Astrocyte (in vitro differentiated cells and primary cell): ENCODE measurements around the gene PIAS1. TPM values are rescaled to one million over a fixed set of nuclear protein-coding genes. Genes with fewer than 3 reads are reported as not detected.

ENCODE experiments used
- DNase-seq: peaks from one replicate; pipeline ENCODE4 v3.0.0-alpha.2; 2010; ENCODE audit warnings: low read depth
- FAIRE-seq: peaks from 2 replicates; lab custom pipeline; 2011; peaks lifted over from hg19 to GRCh38; lab: Jason Lieb, UNC
- H2AFZ ChIP-seq: 2 replicates; pipeline ENCODE4 v1.6.0; 2012; ENCODE audit warnings: low read depth, low read length, inconsistent platforms
- H3K27ac ChIP-seq: 2 replicates; pipeline ENCODE4 v1.5.1; 2011; ENCODE audit warnings: low read depth, low read length, inconsistent platforms
- H3K27me3 ChIP-seq: 2 replicates; pipeline ENCODE4 v1.6.0; 2011; ENCODE audit warnings: low read length, inconsistent platforms; ENCODE audit not compliant: insufficient read depth
- H3K36me3 ChIP-seq: 2 replicates; pipeline ENCODE4 v1.5.1; 2011; ENCODE audit warnings: low read length, inconsistent platforms; ENCODE audit not compliant: insufficient read depth
- H3K4me1 ChIP-seq: 2 replicates; pipeline ENCODE4 v1.5.1; 2011; ENCODE audit warnings: low read length, inconsistent platforms; ENCODE audit not compliant: insufficient read depth
- H3K4me2 ChIP-seq: 2 replicates; pipeline ENCODE4 v1.6.0; 2012; ENCODE audit warnings: low read length, inconsistent platforms
- H3K4me3 ChIP-seq: 2 replicates; pipeline ENCODE4 v1.5.1; 2011; ENCODE audit warnings: low read depth, mild to moderate bottlenecking, low read length, inconsistent platforms; ENCODE audit not compliant: insufficient read depth
- H3K79me2 ChIP-seq: 2 replicates; pipeline ENCODE4 v1.6.0; 2012; ENCODE audit warnings: mild to moderate bottlenecking, low read length, inconsistent platforms; ENCODE audit not compliant: insufficient read depth
- H3K9ac ChIP-seq: 2 replicates; pipeline ENCODE4 v1.6.0; 2012; ENCODE audit warnings: mild to moderate bottlenecking, low read length, inconsistent platforms
- H3K9me3 ChIP-seq: 2 replicates; pipeline ENCODE4 v1.5.1; 2012; ENCODE audit warnings: low read depth, mild to moderate bottlenecking, low read length, inconsistent platforms; ENCODE audit not compliant: insufficient read depth
- H4K20me1 ChIP-seq: 2 replicates; pipeline ENCODE4 v1.6.0; 2012; ENCODE audit warnings: low read length, inconsistent platforms; ENCODE audit not compliant: insufficient read depth
- H3K27ac Mint-ChIP-seq: one replicate; pipeline ENCODE4 v1.8.0; 2021; ENCODE audit warnings: mild to moderate bottlenecking, mixed read lengths; ENCODE audit not compliant: unreplicated experiment
- H3K27me3 Mint-ChIP-seq: one replicate; pipeline ENCODE4 v1.8.0; 2021; ENCODE audit warnings: low read depth, mixed read lengths; ENCODE audit not compliant: unreplicated experiment
- H3K36me3 Mint-ChIP-seq: one replicate; pipeline ENCODE4 v1.8.0; 2021; ENCODE audit warnings: low read depth, mixed read lengths; ENCODE audit not compliant: unreplicated experiment
- H3K4me1 Mint-ChIP-seq: one replicate; pipeline ENCODE4 v1.8.0; 2021; ENCODE audit warnings: low read depth, mixed read lengths; ENCODE audit not compliant: unreplicated experiment
- H3K4me3 Mint-ChIP-seq: one replicate; pipeline ENCODE4 v1.8.0; 2021; ENCODE audit warnings: mild to moderate bottlenecking, moderate library complexity, mixed read lengths; ENCODE audit not compliant: unreplicated experiment
- H3K9me3 Mint-ChIP-seq: one replicate; pipeline ENCODE4 v1.8.0; 2021; ENCODE audit warnings: mild to moderate bottlenecking, mixed read lengths; ENCODE audit not compliant: unreplicated experiment
- EZH2 ChIP-seq: IDR thresholded peaks from 2 replicates; pipeline ENCODE4 v1.6.1; 2012; ENCODE audit warnings: mild to moderate bottlenecking, low read length, inconsistent platforms; ENCODE audit not compliant: insufficient read depth
- total RNA-seq: library from RNA; stranded (reverse); gene quantifications from 2 replicates; pipeline ENCODE4 v1.2.1, GENCODE V29; 2021
- TF ChIP-seq, protein P1 (sequence below): IDR thresholded peaks from 2 replicates; pipeline ENCODE4 v1.5.1; 2011; ENCODE audit warnings: low read depth, mild to moderate bottlenecking, inconsistent platforms, low read length, moderate library complexity; ENCODE audit not compliant: insufficient read depth

The PIAS1 gene
- total RNA-seq, 1 donor from 2014 or later = 30.2 TPM

DNA sequence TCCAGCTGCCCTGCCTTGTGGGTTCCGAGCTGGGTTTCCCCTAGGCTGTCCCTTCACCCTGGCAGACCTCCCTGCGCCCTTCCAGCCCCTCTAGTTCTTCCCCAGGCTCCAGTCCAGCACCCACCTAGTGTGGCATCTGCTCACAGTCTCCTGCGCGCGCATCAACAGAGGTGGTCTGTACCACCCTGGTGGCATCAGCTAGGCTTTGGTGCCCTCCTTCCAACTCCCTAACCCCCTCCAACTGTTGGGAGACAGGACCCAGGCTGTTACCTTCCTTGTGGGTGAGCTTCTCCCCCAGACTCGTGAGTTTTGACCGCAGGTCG is 143.0 kb downstream of the PIAS1 start:
- peaks cover 15% of the 10 kb centered on the region for H3K36me3 ChIP-seq
- H3K9ac ChIP-seq = no peak overlapping the region
- H3K4me1 Mint-ChIP-seq = peaks cover 20% of the 10 kb centered on the region
- H3K4me1 ChIP-seq = no peaks in the 10 kb centered on the region
- H3K27me3 Mint-ChIP-seq = no peaks in the 10 kb centered on the region
- H3K9me3 Mint-ChIP-seq = no peaks in the 10 kb centered on the region
- no peak overlapping the region for H2AFZ ChIP-seq
- H3K4me3 Mint-ChIP-seq = no peak overlapping the region
- no peak overlapping the region for H3K27ac ChIP-seq
- no peak for FAIRE-seq
- no peaks in the 10 kb centered on the region for H3K79me2 ChIP-seq
- H4K20me1 ChIP-seq = peaks cover 5% of the 10 kb centered on the region
- no peak for DNase-seq
- H3K4me3 ChIP-seq = no peak overlapping the region
- no peak overlapping the region for H3K27ac Mint-ChIP-seq
- peaks cover 19% of the 10 kb centered on the region for H3K36me3 Mint-ChIP-seq
- H3K4me2 ChIP-seq = no peak overlapping the region
- TF ChIP-seq, protein P1, sequence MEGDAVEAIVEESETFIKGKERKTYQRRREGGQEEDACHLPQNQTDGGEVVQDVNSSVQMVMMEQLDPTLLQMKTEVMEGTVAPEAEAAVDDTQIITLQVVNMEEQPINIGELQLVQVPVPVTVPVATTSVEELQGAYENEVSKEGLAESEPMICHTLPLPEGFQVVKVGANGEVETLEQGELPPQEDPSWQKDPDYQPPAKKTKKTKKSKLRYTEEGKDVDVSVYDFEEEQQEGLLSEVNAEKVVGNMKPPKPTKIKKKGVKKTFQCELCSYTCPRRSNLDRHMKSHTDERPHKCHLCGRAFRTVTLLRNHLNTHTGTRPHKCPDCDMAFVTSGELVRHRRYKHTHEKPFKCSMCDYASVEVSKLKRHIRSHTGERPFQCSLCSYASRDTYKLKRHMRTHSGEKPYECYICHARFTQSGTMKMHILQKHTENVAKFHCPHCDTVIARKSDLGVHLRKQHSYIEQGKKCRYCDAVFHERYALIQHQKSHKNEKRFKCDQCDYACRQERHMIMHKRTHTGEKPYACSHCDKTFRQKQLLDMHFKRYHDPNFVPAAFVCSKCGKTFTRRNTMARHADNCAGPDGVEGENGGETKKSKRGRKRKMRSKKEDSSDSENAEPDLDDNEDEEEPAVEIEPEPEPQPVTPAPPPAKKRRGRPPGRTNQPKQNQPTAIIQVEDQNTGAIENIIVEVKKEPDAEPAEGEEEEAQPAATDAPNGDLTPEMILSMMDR = no peak
- TF ChIP-seq EZH2 = no peak
- no peaks in the 10 kb centered on the region for H3K9me3 ChIP-seq
- H3K27me3 ChIP-seq = no peaks in the 10 kb centered on the region

DNA sequence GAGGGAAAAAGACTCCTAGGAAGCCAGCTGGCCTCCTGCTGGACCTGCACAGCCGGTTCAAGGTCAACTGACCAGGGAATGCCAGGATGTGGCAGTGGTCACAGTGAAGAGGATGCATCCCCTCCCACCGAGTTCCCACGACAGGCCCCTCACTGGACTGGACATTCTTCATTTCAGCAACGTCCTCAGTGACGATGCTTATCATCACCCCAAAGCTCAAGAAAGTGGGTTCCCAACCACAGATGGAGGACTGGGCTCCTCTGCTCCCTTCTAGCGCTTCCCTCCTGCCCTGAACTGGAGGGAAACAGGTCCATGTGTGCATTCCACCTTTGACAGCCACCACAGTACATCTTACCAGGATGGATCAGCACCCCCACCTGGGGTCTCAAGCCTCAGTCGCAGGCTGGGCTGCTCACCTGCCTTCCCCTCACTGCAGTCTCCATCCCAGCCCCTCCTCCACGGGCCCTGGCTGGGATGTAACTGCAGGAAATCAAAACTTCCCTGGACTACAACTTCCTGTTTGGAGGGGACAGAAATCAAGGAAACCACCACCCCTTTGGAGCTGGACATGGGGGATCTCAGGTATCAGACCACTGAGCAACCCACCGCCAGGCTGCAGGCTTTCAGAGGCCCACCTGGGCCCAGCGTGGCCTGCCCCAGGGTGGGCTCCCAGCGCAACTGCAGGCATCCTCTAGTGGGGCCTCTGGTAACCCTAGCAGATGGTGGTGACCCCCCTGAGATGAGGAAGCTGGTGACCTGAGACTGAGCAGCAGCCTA is 143.7 kb downstream of the PIAS1 start:
- TF ChIP-seq, protein P1 = no peak
- no peak for TF ChIP-seq EZH2
- no peak for FAIRE-seq
- no peak overlapping the region for H2AFZ ChIP-seq

DNA sequence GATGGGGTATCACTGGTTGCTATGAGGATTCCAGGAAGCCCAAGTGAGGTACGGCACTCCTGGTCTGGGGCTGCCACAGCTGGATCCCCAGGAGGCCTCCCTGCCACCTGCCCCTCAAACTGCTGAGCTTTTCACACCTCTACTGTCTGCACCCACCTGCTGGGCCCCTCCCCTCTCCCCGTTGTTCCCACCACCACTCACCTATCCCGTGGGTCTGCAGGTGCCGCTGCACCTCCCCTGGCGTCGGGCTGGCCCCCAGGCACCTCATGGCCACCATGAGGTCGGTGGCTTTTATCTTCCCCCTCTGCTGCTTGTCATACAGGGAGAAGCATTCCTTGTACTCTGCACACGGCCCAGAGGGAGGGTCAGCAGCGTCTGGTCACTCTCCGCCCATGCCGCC is 145.2 kb downstream of the PIAS1 start:
- no peak for DNase-seq
- H3K4me1 ChIP-seq = no peaks in the 10 kb centered on the region
- no peak overlapping the region for H3K4me3 ChIP-seq
- Mint-ChIP-seq H3K36me3 (peaks cover 11% of the 10 kb centered on the region), H3K4me1 (peaks cover 20% of the 10 kb centered on the region), H3K9me3 (no peaks in the 10 kb centered on the region), H3K27ac (no peak overlapping the region), H3K4me3 (no peak overlapping the region), H3K27me3 (no peaks in the 10 kb centered on the region)
- no peak overlapping the region for H3K9ac ChIP-seq
- peaks cover 5% of the 10 kb centered on the region for H4K20me1 ChIP-seq
- H2AFZ ChIP-seq = no peak overlapping the region
- no peak overlapping the region for H3K27ac ChIP-seq
- H3K27me3 ChIP-seq = no peaks in the 10 kb centered on the region
- FAIRE-seq = no peak
- no peaks in the 10 kb centered on the region for H3K9me3 ChIP-seq
- no peaks in the 10 kb centered on the region for H3K79me2 ChIP-seq
- H3K4me2 ChIP-seq = no peak overlapping the region
- TF ChIP-seq, protein P1 = no peak
- no peak for TF ChIP-seq EZH2
- no peaks in the 10 kb centered on the region for H3K36me3 ChIP-seq

More for the DNA sequence above, 143.7 kb downstream of the PIAS1 start:
- no peaks in the 10 kb centered on the region for H3K27me3 ChIP-seq
- DNase-seq = no peak
- H3K9me3 Mint-ChIP-seq = no peaks in the 10 kb centered on the region
- no peak overlapping the region for H3K27ac ChIP-seq
- no peaks in the 10 kb centered on the region for H3K4me1 ChIP-seq
- peaks cover 8% of the 10 kb centered on the region for H3K36me3 ChIP-seq
- peaks cover 13% of the 10 kb centered on the region for H3K36me3 Mint-ChIP-seq
- no peak overlapping the region for H3K4me3 Mint-ChIP-seq
- H3K9me3 ChIP-seq = no peaks in the 10 kb centered on the region
- no peak overlapping the region for H3K4me3 ChIP-seq
- no peak overlapping the region for H3K9ac ChIP-seq
- peaks cover 20% of the 10 kb centered on the region for H3K4me1 Mint-ChIP-seq
- H3K27me3 Mint-ChIP-seq = no peaks in the 10 kb centered on the region
- no peaks in the 10 kb centered on the region for H3K79me2 ChIP-seq
- H3K4me2 ChIP-seq = no peak overlapping the region
- H4K20me1 ChIP-seq = peaks cover 5% of the 10 kb centered on the region
- H3K27ac Mint-ChIP-seq = no peak overlapping the region
